HG02870 (cell line): ENCODE measurements around the gene FAM184A.
"Not testable (repeated sequence)": the region's sequence is repeated elsewhere in the genome, so short reads cannot be mapped to it uniquely, and the experiment has no call there.

Experiments
- ATAC-seq: cut with Tn5 transposase; IDR thresholded peaks from one replicate; pipeline ENCODE4 v1.9.1; 2021; ENCODE audit warnings: mild to moderate bottlenecking, moderate library complexity; ENCODE audit not compliant: unreplicated experiment

Gene FAM184A, protein sequence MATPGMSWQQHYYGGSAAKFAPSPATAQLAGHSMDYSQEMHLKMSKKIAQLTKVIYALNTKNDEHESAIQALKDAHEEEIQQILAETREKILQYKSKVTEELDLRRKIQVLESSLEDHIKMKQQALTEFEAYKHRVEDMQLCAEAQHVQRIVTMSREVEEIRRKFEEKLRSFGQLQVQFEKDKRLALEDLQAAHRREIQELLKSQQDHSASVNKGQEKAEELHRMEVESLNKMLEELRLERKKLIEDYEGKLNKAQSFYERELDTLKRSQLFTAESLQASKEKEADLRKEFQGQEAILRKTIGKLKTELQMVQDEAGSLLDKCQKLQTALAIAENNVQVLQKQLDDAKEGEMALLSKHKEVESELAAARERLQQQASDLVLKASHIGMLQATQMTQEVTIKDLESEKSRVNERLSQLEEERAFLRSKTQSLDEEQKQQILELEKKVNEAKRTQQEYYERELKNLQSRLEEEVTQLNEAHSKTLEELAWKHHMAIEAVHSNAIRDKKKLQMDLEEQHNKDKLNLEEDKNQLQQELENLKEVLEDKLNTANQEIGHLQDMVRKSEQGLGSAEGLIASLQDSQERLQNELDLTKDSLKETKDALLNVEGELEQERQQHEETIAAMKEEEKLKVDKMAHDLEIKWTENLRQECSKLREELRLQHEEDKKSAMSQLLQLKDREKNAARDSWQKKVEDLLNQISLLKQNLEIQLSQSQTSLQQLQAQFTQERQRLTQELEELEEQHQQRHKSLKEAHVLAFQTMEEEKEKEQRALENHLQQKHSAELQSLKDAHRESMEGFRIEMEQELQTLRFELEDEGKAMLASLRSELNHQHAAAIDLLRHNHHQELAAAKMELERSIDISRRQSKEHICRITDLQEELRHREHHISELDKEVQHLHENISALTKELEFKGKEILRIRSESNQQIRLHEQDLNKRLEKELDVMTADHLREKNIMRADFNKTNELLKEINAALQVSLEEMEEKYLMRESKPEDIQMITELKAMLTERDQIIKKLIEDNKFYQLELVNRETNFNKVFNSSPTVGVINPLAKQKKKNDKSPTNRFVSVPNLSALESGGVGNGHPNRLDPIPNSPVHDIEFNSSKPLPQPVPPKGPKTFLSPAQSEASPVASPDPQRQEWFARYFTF

DNA sequence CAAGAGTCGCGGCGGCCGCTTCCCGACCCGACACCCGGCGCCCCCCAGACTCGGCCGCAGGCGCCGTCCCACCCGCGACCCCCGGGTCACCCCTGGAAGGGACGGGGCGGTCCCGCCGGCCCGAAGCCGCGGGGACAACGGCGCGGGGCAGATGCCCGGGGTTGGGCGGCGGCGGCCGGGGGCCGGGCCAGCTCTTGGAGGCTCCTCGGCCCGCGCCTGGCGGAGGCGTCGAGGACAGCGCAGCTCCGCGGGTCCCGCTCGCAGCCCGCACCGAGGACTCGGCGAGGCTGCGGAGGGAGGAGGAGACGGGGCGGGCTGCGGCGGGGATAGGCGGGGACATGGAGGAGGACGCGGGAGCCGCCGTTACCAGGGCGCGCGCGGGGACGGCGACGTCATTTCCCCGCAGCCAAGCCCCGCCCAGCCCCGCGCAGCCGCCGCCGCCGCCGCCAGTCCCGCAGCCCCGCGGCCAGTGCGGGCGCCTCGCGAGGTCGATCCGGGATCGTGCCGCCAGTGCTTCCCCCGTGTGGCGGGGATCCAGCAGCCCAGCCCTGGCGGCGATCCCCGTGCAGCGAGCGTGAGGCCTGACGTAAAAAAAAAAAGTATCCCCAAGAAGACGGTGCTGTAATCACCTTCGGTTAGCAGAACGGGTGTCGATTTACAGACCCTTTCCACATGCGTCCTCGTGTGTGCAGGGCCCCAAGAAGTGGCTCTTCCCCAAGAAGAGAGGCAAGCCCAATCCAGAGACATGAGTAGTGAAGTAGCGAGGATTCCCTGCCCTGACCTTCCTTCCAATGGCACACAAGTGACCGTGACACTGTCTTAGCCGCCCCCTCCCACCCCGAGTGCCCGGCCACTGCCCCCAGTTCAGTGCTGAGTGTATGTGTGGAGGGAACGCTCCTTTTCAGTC is at the start of gene FAM184A:
FAM184A (minus strand) TSS at position 289 of the 907 bp plus-strand sequence. CDS start 365 bp downstream, outside the sequence.
- ATAC-seq = peak; percentile 52

- ATAC-seq = no peak
These were observed 49.2 kb upstream of the FAM184A start for GRCh38 chr6:119127627-119128026.

- no peak for ATAC-seq
These were observed 48.4 kb upstream of the FAM184A start for GRCh38 chr6:119126826-119127225.

- ATAC-seq = no peak
These were observed 47.7 kb upstream of the FAM184A start for GRCh38 chr6:119126140-119126539.

DNA sequence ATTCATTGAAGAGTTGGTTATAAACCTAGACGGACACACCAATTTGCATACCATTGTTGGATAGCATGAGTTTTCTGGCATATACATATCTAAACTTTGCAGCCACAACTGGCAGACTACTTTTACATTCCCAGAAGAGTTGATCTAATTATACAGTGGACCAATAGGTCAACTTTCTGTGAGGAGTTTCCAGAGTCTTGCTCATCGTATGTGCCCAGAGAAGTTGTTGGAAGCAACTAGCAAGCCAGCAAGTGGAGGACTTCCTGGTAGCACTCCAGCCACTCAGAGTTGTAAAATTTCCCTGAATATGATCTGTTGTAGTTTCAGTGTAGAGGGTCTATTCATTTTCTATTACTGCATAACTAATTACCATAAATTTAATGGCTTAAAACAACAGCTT is 47.1 kb upstream of the FAM184A start:
- ATAC-seq = no peak

GRCh38 chr6:119124079-119124824 is 45.8 kb upstream of the FAM184A start:
- ATAC-seq = no peak

GRCh38 chr6:119122336-119122735 is 43.9 kb upstream of the FAM184A start:
- no peak for ATAC-seq

- no peak for ATAC-seq
These were observed 42.9 kb upstream of the FAM184A start for GRCh38 chr6:119121367-119121766.

DNA sequence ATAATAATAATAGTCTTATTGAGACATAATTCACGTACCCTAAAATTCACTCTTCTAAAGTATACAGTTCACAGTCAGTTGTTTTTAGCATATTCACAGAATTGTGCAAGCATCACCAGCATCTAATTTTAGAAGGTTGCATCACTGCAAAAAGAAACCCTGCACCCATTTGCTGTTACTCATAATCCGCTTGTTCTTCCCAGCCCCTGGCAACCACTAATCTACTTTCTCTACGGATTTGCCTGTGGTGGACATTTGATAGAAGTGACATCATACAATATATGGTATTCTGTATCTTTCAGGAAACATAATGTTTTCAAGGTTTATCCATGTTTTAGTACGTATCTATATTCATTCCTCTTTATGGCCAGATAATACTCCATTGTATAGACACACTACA is 41.5 kb upstream of the FAM184A start:
- no peak for ATAC-seq

DNA sequence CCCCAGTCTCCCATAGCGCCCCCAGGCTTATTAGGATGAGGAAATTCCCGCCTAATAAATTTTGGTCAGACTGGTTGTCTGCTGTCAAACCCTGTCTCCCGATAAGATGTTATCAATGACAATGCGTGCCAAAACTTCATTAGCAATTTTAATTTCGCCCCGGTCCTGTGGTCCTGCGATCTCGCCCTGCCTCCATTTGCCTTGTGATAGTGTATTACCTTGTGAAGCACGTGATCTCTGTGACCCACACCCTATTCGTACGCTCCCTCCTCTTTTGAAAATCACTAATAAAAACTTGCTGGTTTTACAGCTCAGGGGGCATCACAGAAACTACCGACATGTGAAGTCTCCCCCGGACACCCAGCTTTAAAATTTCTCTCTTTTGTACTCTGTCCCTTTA is 40.6 kb upstream of the FAM184A start:
- ATAC-seq = not testable (repeated sequence)

GRCh38 chr6:119116712-119117281 is 38.3 kb upstream of the FAM184A start:
- no peak for ATAC-seq

GRCh38 chr6:119113961-119114360 is 35.5 kb upstream of the FAM184A start:
- ATAC-seq = no peak

- no peak for ATAC-seq
These were observed 34.5 kb upstream of the FAM184A start for GRCh38 chr6:119112812-119113530.

DNA sequence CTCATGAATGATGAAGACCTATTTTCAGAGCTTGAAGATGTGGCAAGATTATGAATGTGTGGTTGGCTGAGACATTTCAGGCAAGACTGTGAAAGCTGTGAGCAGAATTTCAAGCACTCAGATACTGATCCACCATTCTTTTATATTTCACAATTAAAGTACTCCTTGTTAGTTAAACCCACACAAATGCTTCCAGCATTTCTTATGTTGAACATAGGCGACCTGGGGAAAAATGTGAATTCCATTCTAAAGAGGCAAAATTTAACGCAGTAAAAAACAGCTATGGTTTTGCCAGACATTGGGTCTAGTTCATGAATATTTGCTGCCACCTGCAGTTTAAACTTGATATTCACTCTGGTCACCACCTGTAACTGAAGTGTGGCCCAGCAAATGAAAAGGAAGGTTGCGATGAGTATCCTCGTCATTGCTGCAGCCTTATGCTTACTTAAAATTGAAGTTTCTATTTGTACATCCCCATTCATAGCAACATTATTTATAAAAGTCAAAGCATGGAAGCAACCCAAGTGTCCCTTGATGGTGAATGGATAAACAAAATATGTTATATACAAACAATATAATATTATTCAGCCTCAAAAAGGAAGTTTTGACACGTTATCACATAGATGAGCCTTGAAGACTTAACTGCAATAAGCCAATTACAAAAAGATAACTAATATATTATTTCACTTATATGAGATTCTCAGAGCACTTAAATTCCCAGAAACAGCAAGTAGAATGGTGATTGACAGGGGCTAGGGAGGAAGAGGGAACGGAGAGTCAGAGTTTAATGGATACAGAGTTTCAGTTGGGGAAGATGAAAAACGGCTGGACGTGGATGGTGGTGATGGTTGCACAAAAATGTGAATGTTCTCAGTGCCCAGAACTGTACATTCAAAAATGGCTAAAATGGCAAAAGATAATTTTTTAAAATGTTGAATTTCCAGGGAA is 32.4 kb upstream of the FAM184A start:
- peak; percentile 77 for ATAC-seq

- ATAC-seq = no peak
These were observed 31.3 kb upstream of the FAM184A start for GRCh38 chr6:119109654-119110325.

- no peak for ATAC-seq
These were observed 29.6 kb upstream of the FAM184A start for GRCh38 chr6:119108076-119108475.

DNA sequence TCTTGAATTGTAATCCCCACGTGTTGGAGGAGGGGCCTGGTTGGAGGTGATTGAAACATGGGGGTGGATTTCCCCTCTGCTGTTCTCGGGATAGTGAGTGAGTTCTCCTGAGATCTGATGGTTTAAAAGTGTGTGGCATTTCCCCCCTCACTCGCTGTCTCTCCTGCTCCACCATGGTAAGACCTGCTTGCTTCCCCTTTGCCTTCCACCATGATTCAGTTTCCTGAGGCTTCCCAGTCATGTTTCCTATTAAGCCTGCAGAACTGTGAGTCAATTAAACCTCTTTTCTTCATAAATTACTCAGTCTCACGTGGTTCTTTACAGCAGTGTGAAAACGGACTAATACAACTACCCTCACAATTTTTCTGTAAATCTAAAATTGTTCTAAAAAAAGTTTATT is 26.8 kb upstream of the FAM184A start:
- no peak for ATAC-seq
